GM19328 (cell line): ENCODE data around the gene DHTKD1.
"Not testable (repeated sequence)": the region's sequence is repeated elsewhere in the genome, so short reads cannot be mapped to it uniquely, and the experiment has no call there.

Experiments
- ATAC-seq: cut with Tn5 transposase; IDR thresholded peaks from one replicate; pipeline ENCODE4 v1.9.1; 2021; ENCODE audit warnings: mild to moderate bottlenecking, moderate library complexity; ENCODE audit not compliant: unreplicated experiment

Gene DHTKD1

GRCh38 chr10:12062754-12063482 lies 5.8 kb upstream of the DHTKD1 start:
- ATAC-seq = no peak

- ATAC-seq = no peak
These were observed 5.3 kb upstream of the DHTKD1 start for GRCh38 chr10:12063483-12063818.

- no peak for ATAC-seq
These were observed 1.4 kb upstream of the DHTKD1 start for GRCh38 chr10:12067336-12067735.

- not testable (repeated sequence) for ATAC-seq
These were observed 2.7 kb downstream of the DHTKD1 start for GRCh38 chr10:12071441-12071840.

- ATAC-seq = no peak
These were observed 4.8 kb downstream of the DHTKD1 start for GRCh38 chr10:12073526-12073925.

- ATAC-seq = no peak
These were observed 8.9 kb downstream of the DHTKD1 start for GRCh38 chr10:12077580-12078180.

- no peak for ATAC-seq
These were observed 12.7 kb downstream of the DHTKD1 start for GRCh38 chr10:12081470-12081869.

- ATAC-seq = no peak
These were observed 13.3 kb downstream of the DHTKD1 start for GRCh38 chr10:12081879-12082557.

GRCh38 chr10:12088919-12089318 lies 20.2 kb downstream of the DHTKD1 start:
- no peak for ATAC-seq

GRCh38 chr10:12091421-12091820 lies 22.7 kb downstream of the DHTKD1 start:
- ATAC-seq = no peak

GRCh38 chr10:12097361-12097760 lies 28.6 kb downstream of the DHTKD1 start:
- ATAC-seq = not testable (repeated sequence)

GRCh38 chr10:12097791-12098190 lies 29.0 kb downstream of the DHTKD1 start:
- ATAC-seq = no peak

- no peak for ATAC-seq
These were observed 30.2 kb downstream of the DHTKD1 start for GRCh38 chr10:12098966-12099365.

GRCh38 chr10:12103802-12104201 lies 35.0 kb downstream of the DHTKD1 start:
- ATAC-seq = no peak

GRCh38 chr10:12107781-12108180 lies 39.0 kb downstream of the DHTKD1 start:
- no peak for ATAC-seq

GRCh38 chr10:12109286-12109685 lies 40.5 kb downstream of the DHTKD1 start:
- ATAC-seq = no peak

GRCh38 chr10:12111528-12111927 lies 42.8 kb downstream of the DHTKD1 start:
- no peak for ATAC-seq

- ATAC-seq = no peak
These were observed 44.9 kb downstream of the DHTKD1 start for GRCh38 chr10:12113627-12114026.

GRCh38 chr10:12121673-12122072 lies 52.9 kb downstream of the DHTKD1 start:
- ATAC-seq = no peak

- ATAC-seq = peak; percentile 92
These were observed 60.7 kb downstream of the DHTKD1 start, which contains the start of gene SEC61A2 for GRCh38 chr10:12129222-12130111. Gene SEC61A2, plus strand, starts transcription at chr10:12129677. Its CDS starts 111 bp downstream, at chr10:12129788.

- peak; percentile 36 for ATAC-seq
These were observed 61.6 kb downstream of the DHTKD1 start for GRCh38 chr10:12130237-12130872.
